Uterus (tissue), 2 donors: ENCODE measurements around the gene MRPL52.
"Not testable (repeated sequence)": the region's sequence is repeated elsewhere in the genome, so short reads cannot be mapped to it uniquely, and the experiment has no call there.

Experiments
- CTCF ChIP-seq, 4 experiments: fragments of 200-600 bp in 2 of 4; fragments of 450-650 bp in 2 of 4; sonication (generic) in 2 of 4; IDR thresholded peaks; one replicate each; pipeline ENCODE4 v1.5.1; 2016 to 2019; ENCODE audit warnings: antibody characterized with exemption in 4 of 4, mild to moderate bottlenecking in 2 of 4, moderate library complexity in 1 of 4
- POLR2A ChIP-seq, 2 donors: fragments of 450-650 bp; IDR thresholded peaks; one replicate each; pipeline ENCODE4 v1.6.1; 2016; ENCODE audit warnings: antibody characterized with exemption in 2 of 2, mild to moderate bottlenecking in 1 of 2, moderate library complexity in 1 of 2

GRCh38 chr14:22860377-22860776 is 30.7 kb downstream of the MRPL52 start:
- TF ChIP-seq POLR2A, CTCF (IDR thresholded peaks at IDR 0.05): not testable (repeated sequence)
